PC-3 (cell line): Measurements from ENCODE around the gene HNRNPLL. TPM values are rescaled to one million over a fixed set of nuclear protein-coding genes. Genes with fewer than 3 reads are reported as not detected.
"Not testable (repeated sequence)": the region's sequence is repeated elsewhere in the genome, so short reads cannot be mapped to it uniquely, and the experiment has no call there.

ENCODE experiments used
- ATAC-seq: fragments of 200-7000 bp; cut with Tn5 transposase; 2 replicates; pipeline ENCODE4 v1.9.1; 2020; ENCODE audit warnings: mild to moderate bottlenecking, moderate library complexity
- BruUV-seq: library from RNA; stranded (reverse); fragments of 400-500 nt; replicated peaks from 2 replicates; lab custom pipeline; 2021; lab: Mats Ljungman, UMichigan
- CTCF ChIA-PET: fragments of 300-600 bp; sonication (Branson Sonifier 250); formaldehyde crosslinking; loops from one replicate; lab custom pipeline; 2022; ENCODE audit warnings: antibody characterized with exemption; lab: Charles Lee
- POLR2A ChIA-PET: fragments of 300-600 bp; sonication (Branson Sonifier 250); formaldehyde crosslinking; loops from one replicate; lab custom pipeline; 2022; ENCODE audit warnings: antibody characterized with exemption; ENCODE audit not compliant: unreplicated experiment; lab: Charles Lee
- DNase-seq: peaks from one replicate; pipeline ENCODE4 v3.0.0-alpha.2; 2015
- H2AFZ ChIP-seq: fragments of 300-600 bp; sonication (generic); 2 replicates; pipeline ENCODE4 v1.6.0; 2016; ENCODE audit warnings: antibody characterized with exemption, low read length
- H3F3A ChIP-seq: fragments of 300-600 bp; sonication (generic); one replicate; pipeline ENCODE4 v1.6.0; 2017; ENCODE audit warnings: antibody characterized with exemption, low read length, control low read depth, mild to moderate bottlenecking; ENCODE audit not compliant: unreplicated experiment
- H3K27ac ChIP-seq: fragments of 300-600 bp; sonication (generic); 2 replicates; pipeline ENCODE4 v1.5.1; 2016; ENCODE audit warnings: mild to moderate bottlenecking, low read length
- H3K27me3 ChIP-seq: fragments of 300-600 bp; sonication (generic); 2 replicates; pipeline ENCODE4 v1.6.1; 2016; ENCODE audit warnings: low read length, mixed read lengths
- H3K36me3 ChIP-seq: fragments of 300-600 bp; sonication (generic); 2 replicates; pipeline ENCODE4 v1.6.1; 2016; ENCODE audit warnings: low read depth, mixed run types, low read length, mixed read lengths
- H3K4me1 ChIP-seq: fragments of 300-600 bp; sonication (generic); 2 replicates; pipeline ENCODE4 v1.5.1; 2016; ENCODE audit warnings: low read length; ENCODE audit not compliant: insufficient read depth
- H3K4me2 ChIP-seq: fragments of 300-600 bp; sonication (generic); 2 replicates; pipeline ENCODE4 v1.6.0; 2016; ENCODE audit warnings: low read length
- H3K4me3 ChIP-seq: fragments of 300-600 bp; sonication (generic); 2 replicates; pipeline ENCODE4 v1.5.1; 2016; ENCODE audit warnings: mild to moderate bottlenecking, low read length, mixed read lengths
- H3K79me2 ChIP-seq: fragments of 300-600 bp; sonication (generic); 2 replicates; pipeline ENCODE4 v1.6.1; 2017; ENCODE audit warnings: low read length, mixed read lengths
- H3K9ac ChIP-seq: fragments of 300-600 bp; sonication (generic); 2 replicates; pipeline ENCODE4 v1.6.0; 2016; ENCODE audit warnings: mild to moderate bottlenecking, low read length
- H3K9me2 ChIP-seq: fragments of 300-600 bp; sonication (generic); replicated peaks from 2 replicates; pipeline ENCODE4 v1.6.1; 2016; ENCODE audit warnings: mixed run types, low read length, mixed read lengths
- H3K9me3 ChIP-seq: fragments of 300-600 bp; sonication (generic); 2 replicates; pipeline ENCODE4 v1.6.1; 2016; ENCODE audit warnings: low read length, mixed read lengths
- H4K20me1 ChIP-seq: fragments of 300-600 bp; sonication (generic); 2 replicates; pipeline ENCODE4 v1.6.1; 2016; ENCODE audit warnings: low read length, mixed read lengths
- CTCF ChIP-seq: fragments of 300-600 bp; sonication (generic); conservative IDR thresholded peaks from 2 replicates; pipeline ENCODE4 v1.5.1; 2017; ENCODE audit warnings: antibody characterized with exemption, low read depth, mild to moderate bottlenecking, low read length
- EZH2 ChIP-seq: fragments of 300-600 bp; sonication (generic); IDR thresholded peaks from one replicate; pipeline ENCODE4 v1.6.1; 2017; ENCODE audit warnings: antibody characterized with exemption, mild to moderate bottlenecking, low read length; ENCODE audit not compliant: unreplicated experiment
- EZH2phosphoT487 ChIP-seq: fragments of 300-600 bp; sonication (generic); IDR thresholded peaks from 2 replicates; pipeline ENCODE4 v1.6.1; 2018; ENCODE audit warnings: mild to moderate bottlenecking, antibody characterized with exemption, low read length, borderline replicate concordance
- intact Hi-C: fragments of 100-400 bp; cut with micrococcal nuclease; formaldehyde crosslinking; loops from 2 replicates; pipeline ENCODE4 v1.9.0; 2023
- total RNA-seq: library from RNA; depleted of rRNA; stranded (reverse); fragments of >200 nt; gene quantifications from 2 replicates; pipeline ENCODE4 v1.2.3, GENCODE V29; 2014

The HNRNPLL gene
- total RNA-seq, 1 experiment from 2014 or later = 30.1 TPM

GRCh38 chr2:38613126-38613848 lies 10.6 kb upstream of the HNRNPLL start:
- no peak overlapping the region for H3K4me2 ChIP-seq
- POLR2A ChIA-PET = no interaction called here
- CTCF ChIA-PET = interaction anchor here (0.5 kb wide), 1 partner anchor 303 kb away, joined by 4 read pairs; no protein-coding TSS in a partner anchor
- no peaks in the 10 kb centered on the region for H3K9me2 ChIP-seq
- no peaks in the 10 kb centered on the region for H3K79me2 ChIP-seq
- ATAC-seq (no peak), DNase-seq (no peak)
- no peak overlapping the region for H3K4me3 ChIP-seq
- H3K9me3 ChIP-seq = no peaks in the 10 kb centered on the region
- H3K27ac ChIP-seq = no peak overlapping the region
- intact Hi-C loops = no loop called here
- H3K36me3 ChIP-seq = no peaks in the 10 kb centered on the region
- H2AFZ ChIP-seq = no peak overlapping the region
- no peaks in the 10 kb centered on the region for H3F3A ChIP-seq
- no TSS peak for BruUV-seq
- H3K27me3 ChIP-seq = no peaks in the 10 kb centered on the region
- peaks cover 13% of the 10 kb centered on the region for H3K4me1 ChIP-seq
- no peak overlapping the region for H3K9ac ChIP-seq
- H4K20me1 ChIP-seq = no peaks in the 10 kb centered on the region
- TF ChIP-seq EZH2 (no peak), CTCF (no peak), EZH2phosphoT487 (no peak)

GRCh38 chr2:38610851-38611801 lies 8.4 kb upstream of the HNRNPLL start:
- ChIA-PET CTCF (no interaction called here), POLR2A (interaction anchor here (0.6 kb wide), 1 partner anchor 59 kb away, joined by 3 read pairs; no protein-coding TSS in a partner anchor)
- H3F3A ChIP-seq = no peaks in the 10 kb centered on the region
- intact Hi-C loops = no loop called here
- BruUV-seq = no TSS peak
- ATAC-seq (peak; percentile 74), DNase-seq (peak; percentile 87)
- H3K36me3 ChIP-seq = no peaks in the 10 kb centered on the region
- peak overlapping the region; percentile 63 for H2AFZ ChIP-seq
- peaks cover 23% of the 10 kb centered on the region for H3K4me1 ChIP-seq
- peak overlapping the region; percentile 23 for H3K9ac ChIP-seq
- H4K20me1 ChIP-seq = no peaks in the 10 kb centered on the region
- no peaks in the 10 kb centered on the region for H3K79me2 ChIP-seq
- no peak overlapping the region for H3K4me3 ChIP-seq
- no peaks in the 10 kb centered on the region for H3K9me3 ChIP-seq
- TF ChIP-seq EZH2phosphoT487 = no peak
- peak; percentile 18; the same call in 1 of the 2 replicates for TF ChIP-seq CTCF
- no peak for TF ChIP-seq EZH2
- peak overlapping the region; percentile 69 for H3K4me2 ChIP-seq
- H3K27ac ChIP-seq = peak overlapping the region; percentile 75
- H3K27me3 ChIP-seq = no peaks in the 10 kb centered on the region
- no peaks in the 10 kb centered on the region for H3K9me2 ChIP-seq

GRCh38 chr2:38609246-38609645 lies 6.5 kb upstream of the HNRNPLL start:
- H3K9me3 ChIP-seq, H3K9ac ChIP-seq, POLR2A ChIA-PET, H4K20me1 ChIP-seq, H3K4me3 ChIP-seq, H2AFZ ChIP-seq, H3F3A ChIP-seq, CTCF ChIA-PET, H3K4me2 ChIP-seq, intact Hi-C loops, H3K27ac ChIP-seq, H3K27me3 ChIP-seq, DNase-seq, H3K79me2 ChIP-seq, H3K36me3 ChIP-seq, ATAC-seq, BruUV-seq, H3K9me2 ChIP-seq: not testable (repeated sequence)
- H3K4me1 ChIP-seq = peaks cover 23% of the 10 kb centered on the region
